Skin of body (tissue), 2 donors: ENCODE measurements around the gene HERC5. TPM values are rescaled to one million over a fixed set of nuclear protein-coding genes. Genes with fewer than 3 reads are reported as not detected.
A peak's percentile ranks its signal among the peaks of the same experiment; 100 is the strongest.
"Not testable (repeated sequence)": the region's sequence is repeated elsewhere in the genome, so short reads cannot be mapped to it uniquely, and the experiment has no call there.

Experiments used
- DNase-seq: peaks from one replicate; lab custom pipeline; 2025; lab: John Stamatoyannopoulos, UW
- total RNA-seq: library from RNA; depleted of rRNA; stranded (reverse); fragments of >200 nt; gene quantifications from one replicate; pipeline ENCODE4 v1.2.3, GENCODE V29; 2014

HERC5 gene
- 2.1 TPM for total RNA-seq

DNA sequence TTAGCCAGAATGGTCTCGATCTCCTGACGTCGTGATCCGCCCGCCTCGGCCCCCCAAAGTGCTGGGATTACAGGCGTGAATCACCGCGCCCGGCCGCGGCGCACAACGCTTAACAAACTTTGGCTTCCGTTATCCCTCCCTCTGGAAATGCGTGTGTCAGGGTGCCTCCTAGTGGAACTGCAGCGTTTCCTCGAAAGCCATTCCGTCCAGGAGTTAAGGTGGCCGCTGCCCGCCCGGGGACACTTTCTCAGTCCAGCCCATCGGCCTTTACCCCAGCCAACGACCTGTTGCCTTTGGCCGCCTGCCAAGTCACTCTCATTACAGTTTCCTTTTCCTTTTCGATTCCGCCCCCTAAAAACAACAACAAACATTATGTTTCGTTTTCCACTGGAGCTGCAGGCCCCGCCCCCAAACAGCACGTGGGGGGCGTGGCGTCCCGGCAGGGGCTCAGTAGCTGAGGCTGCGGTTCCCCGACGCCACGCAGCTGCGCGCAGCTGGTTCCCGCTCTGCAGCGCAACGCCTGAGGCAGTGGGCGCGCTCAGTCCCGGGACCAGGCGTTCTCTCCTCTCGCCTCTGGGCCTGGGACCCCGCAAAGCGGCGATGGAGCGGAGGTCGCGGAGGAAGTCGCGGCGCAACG, at the start of gene HERC5:
TSS of gene HERC5 (plus strand) at position 450 of the 637 bp plus-strand sequence. CDS start at position 601, 151 bp downstream.
- peak; percentile 82 for DNase-seq

DNA sequence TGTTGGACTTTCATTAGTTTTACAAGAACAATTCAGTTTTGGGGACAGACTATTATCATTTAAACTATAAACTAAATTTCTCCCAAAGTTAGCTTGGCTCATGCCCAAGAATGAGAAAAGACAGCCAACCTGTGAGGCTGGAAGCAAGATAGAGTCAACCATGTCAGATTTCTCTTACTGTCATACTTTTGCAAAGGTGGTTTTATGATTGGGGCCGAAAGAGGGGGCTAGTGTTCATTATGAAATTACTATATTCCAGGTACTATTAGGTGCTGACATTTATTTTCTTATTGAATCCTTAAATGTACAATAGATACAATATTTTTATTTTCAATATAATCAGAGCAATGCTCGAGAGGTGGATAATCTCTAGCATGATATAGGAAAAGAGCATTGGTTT, 47.7 kb upstream of the HERC5 start:
- no peak for DNase-seq

DNA sequence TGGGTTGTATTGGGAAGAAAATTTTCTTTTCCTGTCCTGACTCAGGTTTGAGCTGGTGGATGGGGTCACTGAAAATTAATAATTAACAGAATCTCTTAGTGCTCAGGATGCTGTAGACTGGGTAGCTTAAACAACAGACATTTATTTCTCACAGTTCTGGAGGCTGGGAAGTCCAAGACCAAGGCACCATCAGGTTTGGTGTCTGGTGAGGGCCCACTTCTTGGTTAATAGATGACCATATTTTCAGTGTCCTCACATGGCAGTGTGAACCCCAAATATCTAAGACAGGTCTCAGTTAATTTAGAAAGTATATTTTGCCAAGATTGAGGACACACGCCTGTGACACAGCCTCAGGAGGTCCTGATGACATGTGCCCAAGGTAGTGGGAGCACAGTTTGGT, 47.1 kb upstream of the HERC5 start:
- DNase-seq, result no peak

DNA sequence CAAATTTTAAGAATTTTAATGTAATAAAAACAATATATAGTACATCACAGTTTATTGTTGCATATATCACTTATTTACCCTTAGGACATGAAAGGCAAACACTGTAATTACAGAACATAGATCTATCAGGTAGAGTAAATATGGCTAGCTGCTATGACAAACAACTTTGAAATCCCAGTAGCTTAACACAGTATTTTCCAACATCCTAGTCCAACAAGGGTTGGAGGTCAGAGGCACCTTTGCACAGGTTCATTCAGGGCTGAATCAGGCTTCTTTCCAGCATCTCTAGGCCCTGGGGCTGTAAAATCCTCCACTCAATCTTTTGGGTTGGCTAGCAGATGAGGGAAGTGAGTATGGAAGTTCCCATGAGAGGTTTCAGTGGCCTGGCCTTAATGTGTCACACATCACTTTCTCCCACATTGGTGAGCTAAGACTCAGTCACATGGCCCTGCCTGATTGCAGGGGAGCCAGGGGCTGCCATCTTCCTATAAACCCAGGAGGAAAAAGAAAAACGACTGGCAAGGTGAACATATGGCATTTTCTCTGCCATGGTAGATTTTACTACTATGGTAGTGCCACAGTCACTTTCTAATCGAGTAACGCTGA, 45.3 kb upstream of the HERC5 start:
- no peak for DNase-seq

DNA sequence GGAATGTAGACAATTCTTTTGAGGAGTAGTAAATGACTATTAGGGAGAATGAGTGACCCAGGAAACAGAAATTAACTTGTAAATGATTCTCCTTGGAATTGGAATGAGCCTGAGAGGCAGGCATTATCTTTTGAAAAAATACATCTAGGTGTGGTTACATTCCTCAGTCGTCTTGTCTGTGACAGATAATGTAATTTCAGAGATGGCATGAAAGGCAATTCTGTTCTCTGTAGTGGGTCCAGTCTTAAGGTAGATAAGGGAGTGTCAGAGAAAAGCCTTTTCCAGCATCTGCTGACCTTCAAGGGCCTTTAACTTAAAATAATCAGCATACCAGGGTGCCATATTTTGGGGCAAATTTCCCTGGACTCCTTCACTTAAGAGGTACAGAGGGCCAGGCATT, 43.1 kb upstream of the HERC5 start:
- no peak for DNase-seq

DNA sequence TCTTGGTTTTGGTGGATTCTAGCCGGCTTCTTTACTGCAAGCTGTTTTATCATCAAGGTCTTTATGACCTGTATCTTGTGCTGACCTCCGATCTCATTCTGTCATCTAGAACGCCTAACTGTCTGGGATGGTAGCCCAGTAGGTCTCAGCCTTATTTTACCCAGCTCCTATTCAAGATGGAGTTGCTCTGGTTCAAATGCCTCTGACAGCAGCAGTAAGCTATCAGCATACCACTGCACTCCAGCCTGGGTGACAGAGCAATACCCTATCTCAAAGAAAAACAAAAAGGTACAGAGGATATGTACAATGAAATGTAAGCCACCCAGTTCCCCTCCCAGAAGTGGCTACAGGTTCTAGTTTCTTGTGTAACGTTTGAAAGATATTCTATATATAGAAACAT, 42.2 kb upstream of the HERC5 start:
- no peak for DNase-seq

DNA sequence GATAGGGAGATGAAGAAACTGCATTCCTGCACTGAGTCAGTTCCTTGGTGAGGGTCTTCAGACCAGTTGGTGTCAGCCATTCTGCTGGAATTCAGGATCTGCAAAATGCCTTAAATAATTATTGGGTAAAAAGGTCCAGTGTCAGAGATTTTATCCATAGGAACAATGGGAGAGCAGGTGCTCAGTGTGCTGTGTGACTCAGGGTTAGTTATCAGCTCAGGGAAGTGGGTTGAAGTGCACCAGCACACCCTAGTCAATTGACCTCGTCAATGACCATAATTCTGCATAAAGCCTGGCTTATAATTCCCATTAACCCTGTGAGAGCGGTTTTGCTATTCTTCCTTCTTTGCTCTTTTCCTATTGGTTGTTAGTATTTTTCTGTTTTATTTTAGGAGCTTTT, 40.9 kb upstream of the HERC5 start:
- no peak for DNase-seq

DNA sequence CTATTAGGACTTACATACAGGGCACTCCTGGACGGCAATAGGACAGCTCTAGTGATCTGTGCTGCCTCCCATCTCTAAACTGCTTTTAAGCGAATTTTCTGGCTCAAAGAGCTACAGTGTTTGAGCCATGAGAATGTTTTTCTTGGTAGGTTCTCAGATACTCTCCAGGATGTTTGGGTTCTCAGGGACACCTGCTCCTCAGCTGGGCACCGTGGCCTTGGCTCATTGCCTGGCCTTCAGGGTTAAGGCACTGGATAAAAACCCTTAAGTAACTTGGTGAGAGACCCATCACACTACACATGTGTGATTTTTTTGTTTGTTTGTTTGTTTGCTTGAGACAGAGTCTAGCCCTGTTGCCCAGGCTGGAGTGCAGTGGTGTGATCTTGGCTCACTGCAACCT, 38.5 kb upstream of the HERC5 start:
- DNase-seq, result no peak

DNA sequence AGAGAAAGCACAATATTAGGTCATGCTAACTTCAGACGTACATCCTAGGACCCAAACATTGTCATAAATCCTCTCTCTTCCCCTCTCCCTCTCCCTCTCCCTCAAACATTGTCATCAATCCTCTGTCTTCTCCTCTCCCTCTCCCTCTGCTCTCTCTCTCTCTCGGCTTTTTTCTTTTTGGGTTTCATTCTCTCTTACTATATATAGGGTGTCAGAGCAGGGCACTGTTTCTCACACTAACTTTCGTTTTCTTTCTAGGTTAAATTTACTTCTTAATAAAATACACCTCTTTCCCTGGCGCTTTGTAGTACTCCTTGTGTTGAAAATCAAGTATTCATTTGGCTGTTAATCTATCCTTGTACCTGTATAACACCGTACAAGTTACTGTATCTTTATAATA, 37.0 kb upstream of the HERC5 start:
- DNase-seq, result no peak

DNA sequence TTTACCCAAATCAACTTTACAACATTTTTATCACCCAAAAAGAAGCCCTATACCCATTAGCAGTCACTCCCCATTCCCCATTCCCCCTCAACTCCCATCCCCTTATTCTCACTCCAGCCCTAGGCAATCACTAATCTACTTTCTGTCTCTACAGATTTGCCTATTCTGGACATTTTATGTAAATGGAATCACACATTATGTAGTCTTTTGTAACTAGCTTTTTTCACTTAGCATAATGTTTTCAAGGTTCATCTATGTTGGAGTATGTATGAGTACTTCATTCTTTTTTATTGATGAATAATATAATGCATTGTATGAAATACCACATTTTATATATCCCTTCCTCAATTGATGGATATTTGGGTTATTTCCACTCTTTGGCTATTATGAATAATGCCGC, 36.1 kb upstream of the HERC5 start:
- DNase-seq, result no peak

DNA sequence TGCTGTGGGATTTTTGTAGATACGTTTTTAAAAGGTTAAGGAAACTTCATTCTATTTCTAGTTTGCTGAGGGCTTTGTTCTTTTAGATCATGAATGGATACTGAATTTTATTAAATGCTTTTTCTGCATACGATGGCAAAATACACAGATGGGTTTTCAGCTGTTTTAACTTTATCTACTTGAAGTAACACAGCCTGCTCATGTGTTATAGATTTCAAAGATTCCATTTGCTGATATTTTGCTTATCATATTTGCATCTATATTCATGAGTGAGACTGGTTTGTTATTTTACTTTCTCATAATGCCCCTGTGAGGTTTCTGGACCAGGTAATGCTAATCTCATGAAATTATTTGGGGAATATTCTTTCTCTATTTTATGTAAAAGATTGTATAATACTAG, 34.5 kb upstream of the HERC5 start:
- no peak for DNase-seq

DNA sequence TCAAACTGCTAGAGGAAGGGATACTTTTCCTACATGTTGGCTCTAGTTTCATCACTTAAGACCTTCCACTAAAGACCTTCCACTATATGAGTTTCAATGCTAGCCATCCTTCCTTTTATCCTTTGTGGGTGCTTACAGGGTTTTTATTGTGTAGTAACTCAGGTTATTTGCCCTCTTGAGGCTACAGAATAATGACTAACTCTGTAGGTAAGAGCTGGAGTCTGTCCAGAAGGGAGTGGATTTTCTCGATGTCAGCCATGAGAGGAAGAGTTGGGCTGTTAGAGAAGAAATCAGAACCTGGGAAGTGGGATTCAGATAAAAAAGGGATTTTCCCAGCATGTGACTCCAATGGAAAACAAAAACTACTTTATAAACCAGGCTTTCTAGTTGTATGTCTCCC, 27.5 kb upstream of the HERC5 start:
- no peak for DNase-seq

DNA sequence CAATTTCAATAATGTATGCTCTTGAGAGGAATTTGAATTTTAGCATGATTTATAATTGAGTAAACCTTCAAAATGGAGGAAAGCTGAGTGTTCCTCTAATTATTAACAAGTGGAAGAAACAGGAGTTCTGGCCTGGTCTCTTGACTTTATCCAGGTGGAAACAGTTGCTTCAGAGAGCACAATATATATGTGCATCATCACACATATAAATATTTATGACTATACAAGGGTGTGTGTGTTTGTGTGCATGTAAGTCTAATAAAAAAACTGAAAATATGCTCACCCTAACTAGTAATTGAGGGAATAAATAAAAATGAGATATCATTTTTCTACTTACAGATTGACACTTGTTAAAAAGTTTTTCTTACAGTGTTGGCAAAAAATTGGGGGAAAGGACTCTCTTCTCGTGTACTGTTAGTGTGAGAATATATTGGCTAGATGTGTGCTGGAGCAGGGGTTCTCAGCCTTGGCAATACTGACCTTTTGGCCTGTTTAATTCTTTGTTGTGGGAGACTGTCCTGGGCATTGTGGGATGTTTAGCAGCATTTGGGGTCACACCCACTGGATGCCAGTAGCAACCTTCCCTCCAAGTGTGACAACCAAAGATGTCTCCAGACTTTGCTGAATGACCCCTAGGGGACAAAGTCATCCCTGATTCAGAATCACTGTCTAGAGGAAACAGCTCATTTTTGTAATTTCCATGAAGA, 20.8 kb upstream of the HERC5 start:
- no peak for DNase-seq

DNA sequence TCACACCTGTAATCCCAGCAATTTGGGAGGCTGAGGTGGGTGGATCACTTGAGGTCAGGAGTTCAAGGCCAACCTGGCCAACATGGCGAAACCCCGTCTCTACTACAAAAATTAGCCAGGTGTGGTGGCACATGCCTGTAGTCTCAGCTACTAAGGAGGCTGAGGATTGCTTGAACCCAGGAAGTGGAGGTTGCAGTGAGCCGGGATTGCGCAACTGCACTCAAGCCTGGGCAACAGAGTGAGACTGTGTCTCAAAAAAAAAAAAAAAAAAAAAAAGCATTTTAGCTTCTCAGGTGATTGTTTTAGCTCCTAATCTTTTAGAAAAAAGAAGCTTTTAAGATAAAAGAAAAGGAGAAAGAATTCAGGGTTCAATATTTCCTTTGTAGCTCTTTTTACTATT, 19.0 kb upstream of the HERC5 start:
- DNase-seq, result not testable (repeated sequence)

DNA sequence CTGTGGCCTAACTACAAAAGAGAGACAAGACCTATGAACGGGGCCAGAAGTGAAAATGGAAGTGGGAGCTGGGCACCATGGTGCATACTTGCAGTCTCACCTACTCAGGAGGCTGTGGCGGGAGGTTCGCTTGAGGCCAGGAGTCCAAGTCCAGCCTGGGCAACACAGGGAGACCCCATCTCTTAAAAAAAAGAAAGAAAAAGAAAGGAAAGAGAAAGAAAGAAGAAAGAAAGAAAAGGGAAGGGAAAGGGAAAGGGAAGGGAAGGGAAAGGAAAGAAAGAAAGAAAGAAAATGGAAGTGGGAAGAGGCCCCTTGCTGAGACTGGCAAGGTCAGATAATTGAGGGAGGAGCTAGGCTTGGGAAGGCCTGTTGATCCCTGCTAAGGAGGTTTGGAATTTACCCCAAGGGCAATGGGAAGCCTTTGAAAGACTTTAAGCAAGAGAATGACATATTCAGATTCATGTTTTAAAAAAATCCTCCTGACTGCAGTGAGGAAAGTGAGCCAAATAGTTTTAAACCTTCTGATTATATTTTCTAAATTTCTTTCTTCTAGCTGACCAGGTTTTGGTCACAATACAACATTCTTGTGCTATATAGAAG, 17.7 kb upstream of the HERC5 start:
- DNase-seq, result no peak

DNA sequence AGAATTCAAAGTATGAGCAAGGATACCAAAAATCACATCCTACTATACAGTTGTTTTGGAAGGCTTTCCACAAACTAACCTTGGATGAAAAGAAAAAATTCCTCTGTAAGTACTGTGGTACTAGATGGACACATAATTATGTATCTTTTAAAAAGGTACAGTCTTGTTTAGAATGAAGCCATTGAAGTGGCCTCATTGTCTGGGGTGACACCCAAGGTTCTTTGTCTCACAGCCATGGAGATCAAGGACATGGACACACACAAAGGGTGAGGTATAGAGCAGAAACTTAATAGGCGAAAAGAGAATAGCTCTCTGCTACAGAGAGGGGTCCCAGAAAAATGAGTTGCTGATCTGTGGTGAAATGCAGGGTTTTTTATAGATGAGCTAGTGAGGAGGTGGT, 16.8 kb upstream of the HERC5 start:
- no peak for DNase-seq

DNA sequence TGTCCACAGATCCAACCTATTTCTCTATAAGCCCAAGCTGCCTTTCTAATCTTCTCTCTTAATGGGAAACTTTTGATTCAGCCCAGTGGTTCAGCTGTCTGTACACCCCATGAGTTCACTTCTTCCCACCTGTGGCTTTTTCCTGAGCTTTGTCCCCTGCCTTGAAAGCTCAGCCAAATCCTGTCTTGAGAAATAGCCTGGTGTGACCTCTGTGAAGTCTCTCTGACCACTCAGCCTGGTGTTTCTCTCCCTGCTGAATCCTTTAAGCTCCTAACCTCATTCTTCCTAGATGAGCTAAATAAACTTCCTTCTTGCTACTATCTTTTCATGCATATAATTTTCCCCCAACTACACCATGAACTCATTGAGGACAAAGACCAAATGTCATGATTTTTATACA, 15.2 kb upstream of the HERC5 start:
- DNase-seq, result no peak

DNA sequence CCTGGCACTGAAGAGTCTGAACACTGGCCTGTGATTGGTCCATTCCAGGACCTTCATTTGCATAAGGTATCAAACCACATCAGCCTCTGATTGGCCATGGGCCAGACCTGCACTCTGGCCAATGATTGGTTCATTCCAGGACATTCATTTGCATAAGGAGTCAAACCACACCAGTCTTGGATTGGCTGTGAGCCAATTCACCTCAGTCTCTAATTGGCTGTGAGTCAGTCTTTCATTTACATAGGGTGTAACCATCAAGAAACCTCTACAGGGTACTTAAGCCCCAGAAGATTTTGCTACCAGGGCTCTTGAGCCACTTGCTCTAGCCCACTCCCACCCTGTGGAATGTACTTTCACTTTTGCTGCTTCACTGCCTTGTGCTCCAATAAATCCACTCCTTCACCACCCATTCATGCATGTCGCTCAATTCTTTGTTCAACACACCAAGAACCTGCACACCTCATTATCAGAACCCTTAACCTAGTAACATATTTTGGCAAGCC, 14.2 kb upstream of the HERC5 start:
- no peak for DNase-seq

DNA sequence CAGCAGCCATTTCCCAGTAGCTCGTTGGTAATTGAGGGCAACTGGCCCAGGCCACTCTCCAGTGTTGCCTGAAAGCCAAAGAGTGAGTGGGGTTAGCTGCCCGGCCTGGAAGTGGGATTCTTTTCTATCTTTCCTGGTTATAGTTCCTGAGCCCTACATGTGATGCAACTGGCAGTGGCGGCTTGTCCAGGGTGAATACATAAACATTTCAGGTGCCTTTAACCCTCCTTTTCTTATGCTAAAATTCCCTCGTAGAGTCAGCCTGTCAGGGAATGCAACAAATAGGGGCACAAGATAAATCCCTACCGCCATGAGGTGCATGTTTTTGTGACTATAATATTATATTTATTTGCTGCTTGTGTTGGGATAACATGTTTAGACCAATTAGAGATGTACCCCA, 13.4 kb upstream of the HERC5 start:
- DNase-seq, result no peak

DNA sequence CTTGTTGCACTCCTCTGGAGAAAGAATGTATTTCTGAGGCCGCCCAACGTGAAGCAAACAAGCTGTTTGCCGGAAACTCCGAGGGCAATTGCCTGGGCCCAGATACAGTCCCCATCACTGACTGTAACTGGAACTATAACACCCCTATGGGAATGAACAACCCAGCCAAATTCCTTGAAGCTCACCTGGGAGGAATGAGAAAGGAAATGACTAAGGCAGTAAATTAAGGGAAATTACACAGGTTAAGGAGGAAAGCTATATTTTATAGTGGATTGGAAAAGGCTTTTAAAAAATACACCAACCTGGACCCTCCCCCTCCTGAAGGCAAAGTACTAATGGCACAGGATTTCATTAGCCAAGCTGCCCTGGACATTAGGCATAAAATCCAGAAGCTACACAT, 11.7 kb upstream of the HERC5 start:
- DNase-seq, result no peak

DNA sequence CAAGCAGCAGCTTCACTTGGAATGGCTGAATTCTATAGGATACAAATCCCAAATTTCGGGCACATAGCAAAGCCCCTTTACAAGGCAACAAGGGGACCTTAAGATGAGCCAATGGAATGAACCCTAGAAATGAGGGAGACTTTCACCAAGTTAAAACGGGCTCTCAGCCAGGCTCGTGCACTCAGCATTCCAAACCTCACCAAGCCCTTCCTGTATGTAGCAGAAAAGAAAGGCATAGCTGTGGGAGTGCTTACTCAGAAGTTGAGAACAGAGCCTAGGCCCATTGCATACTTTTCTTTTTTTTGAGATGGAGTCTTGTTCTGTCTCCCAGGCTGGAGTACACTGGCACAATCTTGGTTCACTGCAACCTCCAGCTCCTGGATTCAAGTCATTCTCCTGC, 10.8 kb upstream of the HERC5 start:
- no peak for DNase-seq

DNA sequence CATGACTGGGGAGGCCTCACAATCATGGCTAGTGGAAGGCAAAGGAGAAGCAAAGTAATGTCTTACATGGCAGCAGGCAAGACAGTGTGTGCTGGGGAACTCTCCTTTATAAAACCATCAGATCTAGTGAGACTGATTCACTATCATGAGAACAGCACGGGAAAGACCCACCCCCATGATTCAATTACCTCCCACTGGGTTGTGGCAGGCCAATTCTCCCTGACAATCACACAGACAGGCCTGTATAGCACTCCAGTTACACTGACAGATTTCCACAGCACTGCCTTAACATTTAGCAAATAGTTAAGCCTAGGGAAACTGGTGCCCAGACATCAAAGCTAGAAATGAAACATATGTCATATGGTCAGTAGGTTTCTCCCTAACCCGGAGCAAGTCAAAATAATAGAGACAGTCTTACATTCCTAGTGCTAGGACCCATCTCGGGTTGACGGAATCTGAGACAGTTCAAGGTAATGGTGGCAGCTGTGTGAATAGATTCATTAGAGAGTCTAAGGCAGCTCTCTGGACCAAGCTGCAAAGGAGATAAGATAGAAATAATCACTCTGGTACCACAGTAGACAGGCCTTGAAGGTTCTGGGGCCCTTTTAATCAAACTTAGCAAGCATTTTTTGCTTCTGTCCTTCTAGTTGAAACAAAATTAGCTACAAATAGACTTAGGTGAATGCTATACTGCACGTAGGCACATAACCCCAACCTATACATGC, 9.4 kb upstream of the HERC5 start:
- DNase-seq, result no peak
